ENCODE measurements around the gene UBASH3A. TPM values are rescaled to one million over a fixed set of nuclear protein-coding genes. Genes with fewer than 3 reads are reported as not detected.

UBASH3A gene
- total and polyA plus RNA-seq, 12 donors = 0.09 to 1.2 (median 0.44) TPM; not detected in 2

DNA sequence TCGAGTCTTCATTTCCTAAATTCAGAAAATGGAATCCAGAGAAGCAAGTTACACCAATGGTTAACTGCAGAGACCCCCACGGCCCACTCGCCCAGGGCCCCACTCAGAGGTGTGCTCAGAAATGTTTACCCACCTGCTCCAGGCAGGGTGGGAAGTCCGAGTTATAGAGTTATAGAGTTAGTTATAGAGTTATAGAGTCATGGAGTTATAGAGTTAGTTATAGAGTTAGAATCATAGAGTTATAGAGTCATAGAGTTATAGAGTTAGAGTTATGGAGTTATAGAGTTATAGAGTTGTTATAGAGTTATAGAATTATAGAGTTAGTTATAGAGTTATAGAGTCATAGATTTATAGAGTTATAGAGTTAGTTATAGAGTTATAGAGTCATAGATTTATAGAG is 31.7 kb downstream of the UBASH3A start:
- intact Hi-C loops (cut with DNase I) = no loop called here
- Histone ChIP-seq H3K36me3 (replicated peaks in 1 of 2) (no peaks in the 10 kb centered on the region), H3K27me3 (no peaks in the 10 kb centered on the region), H3K4me1 (replicated peaks in 1 of 2) (peaks cover 0 to 9% of the 10 kb centered on the region in 2 donors), H3K9me3 (replicated peaks in 1 of 3) (no peaks in the 10 kb centered on the region), H3K27ac (no peak overlapping the region), H3K4me3 (no peak overlapping the region)
- DNase-seq = no peak
- TF ChIP-seq, protein P1, sequence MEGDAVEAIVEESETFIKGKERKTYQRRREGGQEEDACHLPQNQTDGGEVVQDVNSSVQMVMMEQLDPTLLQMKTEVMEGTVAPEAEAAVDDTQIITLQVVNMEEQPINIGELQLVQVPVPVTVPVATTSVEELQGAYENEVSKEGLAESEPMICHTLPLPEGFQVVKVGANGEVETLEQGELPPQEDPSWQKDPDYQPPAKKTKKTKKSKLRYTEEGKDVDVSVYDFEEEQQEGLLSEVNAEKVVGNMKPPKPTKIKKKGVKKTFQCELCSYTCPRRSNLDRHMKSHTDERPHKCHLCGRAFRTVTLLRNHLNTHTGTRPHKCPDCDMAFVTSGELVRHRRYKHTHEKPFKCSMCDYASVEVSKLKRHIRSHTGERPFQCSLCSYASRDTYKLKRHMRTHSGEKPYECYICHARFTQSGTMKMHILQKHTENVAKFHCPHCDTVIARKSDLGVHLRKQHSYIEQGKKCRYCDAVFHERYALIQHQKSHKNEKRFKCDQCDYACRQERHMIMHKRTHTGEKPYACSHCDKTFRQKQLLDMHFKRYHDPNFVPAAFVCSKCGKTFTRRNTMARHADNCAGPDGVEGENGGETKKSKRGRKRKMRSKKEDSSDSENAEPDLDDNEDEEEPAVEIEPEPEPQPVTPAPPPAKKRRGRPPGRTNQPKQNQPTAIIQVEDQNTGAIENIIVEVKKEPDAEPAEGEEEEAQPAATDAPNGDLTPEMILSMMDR (IDR thresholded peaks at IDR 0.05) = no peak
- TF ChIP-seq POLR2A (IDR thresholded peaks at IDR 0.05) = no peak
- WGBS, 4 donors = 68 to 76% (median 75%) methylated on average over 4 of the region's 4 CpGs

GRCh38 chr21:42435833-42436232 is 32.1 kb downstream of the UBASH3A start:
- TF ChIP-seq, protein P1 (IDR thresholded peaks at IDR 0.05) = no peak
- TF ChIP-seq POLR2A (IDR thresholded peaks at IDR 0.05) = no peak
- Histone ChIP-seq H3K4me1 (replicated peaks in 1 of 2) (peaks cover 0 to 9% of the 10 kb centered on the region in 2 donors), H3K36me3 (replicated peaks in 1 of 2) (no peaks in the 10 kb centered on the region), H3K27me3 (no peaks in the 10 kb centered on the region), H3K27ac (no peak overlapping the region), H3K9me3 (replicated peaks in 1 of 3) (no peaks in the 10 kb centered on the region), H3K4me3 (no peak overlapping the region)
- intact Hi-C loops (cut with DNase I) = no loop called here
- no peak for DNase-seq

DNA sequence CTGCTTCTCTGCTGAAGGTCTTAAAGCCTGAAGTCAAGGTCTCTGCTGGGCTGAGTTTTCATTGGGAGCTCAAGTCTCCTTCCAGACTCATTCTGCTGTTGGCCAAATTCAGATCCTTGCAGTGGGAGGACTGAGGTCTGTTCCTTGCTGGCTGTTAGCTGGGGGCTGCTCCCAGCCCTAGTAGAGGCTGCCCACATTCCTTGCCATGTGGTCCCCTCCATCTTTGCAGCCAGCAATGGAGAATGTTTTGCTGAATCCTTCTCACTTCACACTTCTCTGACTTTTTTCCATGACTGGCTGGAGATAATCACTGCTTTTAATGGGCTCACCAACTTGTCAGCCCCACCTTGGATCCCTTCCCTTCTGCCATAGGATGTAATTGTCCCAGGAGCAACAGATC is 33.2 kb downstream of the UBASH3A start:
- Histone ChIP-seq H3K9me3 (replicated peaks in 1 of 3) (no peaks in the 10 kb centered on the region), H3K4me3 (no peak overlapping the region), H3K27ac (no peak overlapping the region), H3K36me3 (replicated peaks in 1 of 2) (no peaks in the 10 kb centered on the region), H3K4me1 (replicated peaks in 1 of 2) (no peaks in the 10 kb centered on the region), H3K27me3 (no peaks in the 10 kb centered on the region)
- DNase-seq = no peak
- TF ChIP-seq POLR2A (IDR thresholded peaks at IDR 0.05) = no peak
- TF ChIP-seq, protein P1 (IDR thresholded peaks at IDR 0.05) = no peak
- intact Hi-C loops (cut with DNase I) = no loop called here

DNA sequence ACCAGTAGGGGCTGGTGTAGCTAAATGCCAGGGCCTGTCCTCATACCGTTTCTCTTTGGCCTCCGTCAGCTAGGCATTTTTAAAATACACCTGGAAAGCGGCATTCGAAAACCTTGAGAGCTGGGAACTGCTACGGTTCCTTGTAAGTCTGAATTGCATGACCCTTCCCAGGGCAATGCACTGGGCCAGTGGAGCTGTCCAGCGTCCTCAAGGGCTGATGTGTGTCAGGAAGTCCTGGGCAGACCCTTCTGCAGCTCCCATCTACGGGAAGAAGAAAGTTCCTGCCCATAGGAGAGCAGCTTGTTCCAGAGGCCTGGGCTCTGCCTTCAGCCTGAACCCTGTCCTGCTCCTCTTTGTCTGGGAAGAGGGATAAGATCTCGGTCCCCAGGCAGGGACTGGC is 34.1 kb downstream of the UBASH3A start:
- intact Hi-C loops (cut with DNase I) = no loop called here
- H3K27me3 ChIP-seq = no peaks in the 10 kb centered on the region
- no peaks in the 10 kb centered on the region for H3K9me3 ChIP-seq (replicated peaks in 1 of 3)
- no peaks in the 10 kb centered on the region for H3K36me3 ChIP-seq (replicated peaks in 1 of 2)
- H3K4me1 ChIP-seq (replicated peaks in 1 of 2) = no peaks in the 10 kb centered on the region
- 55 to 80% (median 56%) methylated on average over 2 to 8 of the region's 8 CpGs for WGBS, 4 donors
- DNase-seq = peak in 1 of 7 donors; percentile 6
- no peak overlapping the region for H3K4me3 ChIP-seq
- no peak for TF ChIP-seq POLR2A (IDR thresholded peaks at IDR 0.05)
- TF ChIP-seq, protein P1 (IDR thresholded peaks at IDR 0.05) = no peak
- no peak overlapping the region for H3K27ac ChIP-seq
